Skeletal muscle cell (primary cell): Measurements from ENCODE around the gene TNNC2.
"Not testable (repeated sequence)": the region's sequence is repeated elsewhere in the genome, so short reads cannot be mapped to it uniquely, and the experiment has no call there.

Source experiments
- DNase-seq: peaks from one replicate; pipeline ENCODE4 v3.0.0-alpha.2; 2010; ENCODE audit warnings: low read depth
- H3K4me3 ChIP-seq: 2 replicates; pipeline ENCODE4 v1.5.1; 2011; ENCODE audit warnings: low read depth, mild to moderate bottlenecking, control low read depth, low read length, moderate library complexity

TNNC2 gene

DNA sequence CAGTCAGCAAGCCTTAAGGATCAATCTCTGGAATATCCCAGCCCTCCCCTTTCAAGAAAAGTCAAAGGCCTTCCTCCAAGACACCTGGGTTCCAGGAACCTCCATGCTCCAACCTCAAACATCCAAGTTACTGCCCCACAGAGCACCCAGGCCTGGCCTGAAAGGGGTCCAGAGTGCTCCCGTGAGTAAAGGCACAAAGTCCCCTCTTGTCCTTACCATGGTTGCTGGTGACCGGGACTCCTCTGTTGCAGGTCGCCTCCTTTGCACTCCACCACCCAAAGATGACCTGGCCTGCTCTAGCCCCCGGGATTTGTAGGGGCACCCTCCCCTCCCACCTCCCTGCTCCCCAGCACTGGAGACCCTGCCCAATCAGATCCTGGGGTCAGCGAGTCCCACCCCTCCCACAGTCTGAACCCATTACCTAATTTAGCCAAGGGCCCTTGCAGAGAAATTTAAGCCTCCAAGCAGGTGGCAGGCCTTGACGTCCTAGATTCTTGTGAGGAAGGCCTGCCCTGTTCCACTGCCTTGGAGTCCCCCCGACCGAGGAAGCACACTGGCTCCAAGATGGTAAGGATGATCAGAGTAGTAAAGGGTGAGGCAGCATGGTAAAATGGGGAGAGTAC lies at the start of gene TNNC2:
Gene TNNC2, minus strand, starts transcription at position 283 of the 623 bp plus-strand sequence. Its CDS starts 64 bp downstream, at position 219.
- DNase-seq: no peak

DNA sequence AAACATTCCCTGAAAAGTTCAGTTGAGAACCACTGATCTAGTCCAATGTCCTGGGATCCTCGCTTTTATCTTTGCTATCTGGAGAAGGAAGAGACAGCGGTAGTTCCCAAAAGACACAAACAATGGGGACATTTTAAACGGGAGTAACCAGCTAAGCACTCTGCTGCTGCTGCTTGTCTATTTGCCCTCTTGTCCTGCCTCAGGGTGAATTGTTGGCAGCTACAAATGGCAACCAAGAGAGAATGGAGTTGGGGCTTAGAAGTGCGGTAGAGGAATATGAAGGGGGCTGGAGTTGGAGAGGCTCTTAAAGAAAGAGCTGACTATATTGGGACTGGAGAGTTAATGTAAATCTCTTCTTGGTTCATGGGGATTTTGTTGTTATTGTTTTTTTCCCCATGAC lies 47.5 kb upstream of the TNNC2 start:
- no peak overlapping the region for H3K4me3 ChIP-seq
- no peak for DNase-seq

More for the DNA sequence above, at the start of gene TNNC2:
- no peak within 1 kb of the TSS for H3K4me3 ChIP-seq

DNA sequence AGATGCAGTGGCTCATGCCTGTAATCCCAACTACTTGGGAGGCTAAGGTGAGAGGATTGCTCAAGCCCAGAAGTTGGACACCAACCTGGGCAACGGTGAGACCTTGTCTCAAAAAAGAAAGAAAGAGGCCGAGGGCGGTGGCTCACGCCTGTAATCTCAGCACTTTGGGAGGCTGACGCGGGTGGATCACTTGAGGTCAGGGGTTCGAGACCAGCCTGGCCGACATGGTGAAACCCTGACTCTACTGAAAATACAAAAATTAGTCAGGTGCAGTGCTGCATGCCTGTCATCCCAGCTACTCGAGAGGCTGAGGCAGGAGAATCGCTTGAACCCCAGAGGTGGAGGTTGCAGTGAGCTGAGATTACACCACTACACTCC lies 47.0 kb upstream of the TNNC2 start:
- not testable (repeated sequence) for DNase-seq, H3K4me3 ChIP-seq

DNA sequence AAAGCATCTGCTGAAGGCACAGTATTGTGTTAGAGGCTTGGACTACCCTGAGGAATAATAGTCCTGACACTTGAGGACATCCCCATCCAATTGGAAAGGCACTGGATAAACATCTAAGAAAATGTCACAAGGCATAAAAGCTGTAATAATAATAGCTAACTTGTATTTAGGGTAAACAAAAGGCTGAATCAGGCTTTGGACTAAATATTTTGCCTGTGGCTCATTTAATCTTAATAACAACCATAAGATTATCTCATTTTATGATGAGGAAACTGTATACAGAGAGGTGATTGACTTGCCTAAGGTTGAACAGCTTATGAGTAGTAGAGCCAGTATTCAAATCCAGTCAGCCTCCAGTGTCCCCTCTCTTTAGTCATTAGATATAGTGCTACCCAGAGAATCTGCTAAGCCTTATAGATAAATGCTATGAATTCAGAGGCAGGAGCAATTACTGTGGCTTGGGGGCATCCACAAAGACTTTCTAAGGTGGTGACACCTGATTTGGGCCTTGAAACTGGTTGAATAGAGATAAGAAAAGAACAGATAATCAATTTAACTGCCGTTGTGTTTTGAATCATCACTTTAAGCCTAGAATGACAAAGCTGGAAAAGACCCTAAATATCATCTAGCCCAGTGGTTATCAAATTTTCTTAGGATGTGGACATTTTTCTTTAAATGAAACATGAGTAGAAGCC lies 46.4 kb upstream of the TNNC2 start:
- no peak overlapping the region for H3K4me3 ChIP-seq
- DNase-seq: no peak

DNA sequence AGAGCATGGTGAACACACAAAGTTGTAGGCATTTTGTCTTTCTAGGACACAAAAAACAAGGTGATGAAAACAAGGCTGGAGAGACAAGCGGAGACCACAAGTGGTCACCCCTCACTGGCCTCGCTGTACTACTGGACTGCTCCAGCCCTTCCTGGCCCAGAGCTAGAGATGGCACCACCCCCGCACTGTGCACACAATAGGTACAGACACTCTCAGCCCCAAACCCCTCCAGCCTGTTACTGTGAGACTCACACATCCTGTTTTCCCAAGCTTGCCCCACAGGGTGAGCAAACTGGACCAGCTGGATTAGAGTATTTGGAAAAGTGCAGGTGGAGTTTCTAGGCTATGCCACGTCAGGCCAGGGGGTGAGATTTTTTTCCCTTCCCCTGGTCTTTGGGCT lies 45.5 kb upstream of the TNNC2 start:
- H3K4me3 ChIP-seq: no peak overlapping the region
- no peak for DNase-seq

DNA sequence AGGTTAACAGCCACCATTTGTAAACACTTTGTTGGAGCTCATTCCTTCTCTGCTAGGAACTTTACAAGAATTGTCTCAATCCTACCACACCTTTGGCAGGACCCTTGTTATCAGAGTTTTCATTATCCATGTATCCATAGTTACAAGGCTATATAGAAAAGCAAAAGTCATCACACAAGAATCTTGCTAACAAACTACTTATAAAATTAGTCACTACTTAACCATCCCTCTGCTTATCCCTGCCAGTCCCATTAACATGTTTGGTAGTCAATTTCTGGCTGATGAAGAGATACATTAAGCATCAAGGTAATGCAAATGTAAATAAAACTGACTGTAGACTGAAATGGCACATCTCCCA lies 40.7 kb upstream of the TNNC2 start:
- no peak overlapping the region for H3K4me3 ChIP-seq
- DNase-seq: no peak

DNA sequence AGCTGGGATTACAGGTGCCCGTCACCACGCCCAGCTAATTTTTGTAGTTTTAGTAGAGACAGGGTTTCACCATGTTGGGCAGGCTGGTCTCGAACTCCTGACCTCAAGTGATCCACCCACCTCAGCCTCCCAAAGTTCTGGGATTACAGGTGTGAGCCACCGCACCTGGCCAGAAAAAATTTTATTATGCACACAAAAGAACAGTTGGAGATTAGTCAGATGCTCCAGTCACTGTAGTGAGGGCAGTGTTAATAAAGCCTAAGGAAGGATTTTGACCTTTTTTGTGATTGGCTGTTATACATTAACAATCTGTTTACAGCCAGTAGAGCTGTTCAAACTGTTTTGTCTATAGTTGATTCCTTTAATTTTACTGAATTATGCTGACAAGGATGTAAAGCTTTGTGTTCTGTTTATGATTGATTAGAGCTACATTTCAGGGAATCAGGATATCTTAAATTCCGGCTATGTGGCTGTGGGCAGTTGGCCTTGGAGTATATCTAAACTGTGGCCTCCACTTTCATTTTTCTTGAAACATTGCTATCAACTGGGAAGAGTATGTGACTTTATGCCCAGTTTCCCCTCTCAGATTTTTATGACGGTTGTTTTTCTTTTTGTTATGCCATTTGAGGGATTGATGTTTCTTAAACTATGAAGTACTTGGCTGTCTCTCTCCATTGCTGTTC lies 40.2 kb upstream of the TNNC2 start:
- no peak overlapping the region for H3K4me3 ChIP-seq
- DNase-seq: no peak

DNA sequence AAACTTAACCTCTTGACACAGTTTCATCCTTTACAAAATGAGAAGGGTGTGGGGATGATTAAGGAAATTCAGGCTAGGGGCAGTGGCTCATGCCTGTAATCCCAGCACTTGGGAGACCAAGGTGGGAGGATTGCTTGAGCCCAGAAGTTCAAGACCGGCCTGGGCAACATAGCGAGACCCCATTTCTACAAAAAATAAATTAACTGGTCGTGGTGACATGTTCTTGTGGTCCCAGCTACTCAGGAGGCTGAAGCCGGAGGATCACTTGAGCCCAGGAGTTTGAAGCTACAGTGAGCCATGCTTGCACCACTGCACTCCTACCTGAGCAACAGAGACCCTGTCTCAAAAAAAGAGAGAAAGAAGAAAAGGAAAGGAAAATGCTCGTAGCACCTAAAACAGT lies 39.3 kb upstream of the TNNC2 start:
- H3K4me3 ChIP-seq: no peak overlapping the region
- no peak for DNase-seq

DNA sequence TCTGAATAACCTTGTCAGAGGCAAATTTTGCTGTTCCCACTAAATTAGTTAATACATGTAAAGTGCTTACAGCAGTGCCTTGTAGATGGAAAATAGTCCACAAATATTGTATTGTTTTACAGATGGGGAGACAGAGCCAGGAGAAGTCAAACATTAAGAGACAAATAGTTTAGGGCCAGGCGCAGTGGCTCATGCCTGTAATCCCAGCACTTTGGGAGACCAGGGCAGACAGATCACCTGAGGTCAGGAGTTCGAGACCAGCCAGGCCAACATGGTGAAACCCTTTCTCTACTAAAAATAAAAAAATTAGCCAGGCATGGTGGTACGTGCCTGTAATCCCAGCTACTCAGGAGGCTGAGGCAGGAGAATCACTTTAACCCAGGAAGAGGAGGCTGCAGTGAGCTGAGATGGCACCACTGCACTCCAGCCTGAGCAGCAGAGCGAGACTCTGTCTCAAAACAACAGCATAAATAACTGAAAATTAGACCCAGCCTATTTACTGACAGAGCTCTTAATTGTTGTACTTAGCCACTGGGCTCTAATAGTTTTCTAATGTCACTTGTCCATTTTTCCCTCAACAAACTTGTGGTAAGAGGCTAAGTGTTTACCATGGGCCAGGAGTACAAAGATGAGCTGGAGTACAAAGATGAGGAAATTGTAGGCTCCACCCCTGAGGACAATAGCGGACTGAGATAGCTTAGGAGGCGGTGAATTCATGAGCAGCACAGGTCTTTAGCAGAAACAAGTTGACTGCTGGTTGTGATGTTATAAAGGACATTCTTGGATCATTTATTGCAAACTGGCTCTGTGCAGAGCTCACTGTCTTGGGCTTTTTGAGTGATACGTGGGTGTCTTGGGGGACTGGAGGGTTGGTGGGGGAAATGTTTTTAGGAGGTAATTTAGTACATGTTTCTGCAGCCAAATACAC lies 36.7 kb upstream of the TNNC2 start:
- no peak for DNase-seq

DNA sequence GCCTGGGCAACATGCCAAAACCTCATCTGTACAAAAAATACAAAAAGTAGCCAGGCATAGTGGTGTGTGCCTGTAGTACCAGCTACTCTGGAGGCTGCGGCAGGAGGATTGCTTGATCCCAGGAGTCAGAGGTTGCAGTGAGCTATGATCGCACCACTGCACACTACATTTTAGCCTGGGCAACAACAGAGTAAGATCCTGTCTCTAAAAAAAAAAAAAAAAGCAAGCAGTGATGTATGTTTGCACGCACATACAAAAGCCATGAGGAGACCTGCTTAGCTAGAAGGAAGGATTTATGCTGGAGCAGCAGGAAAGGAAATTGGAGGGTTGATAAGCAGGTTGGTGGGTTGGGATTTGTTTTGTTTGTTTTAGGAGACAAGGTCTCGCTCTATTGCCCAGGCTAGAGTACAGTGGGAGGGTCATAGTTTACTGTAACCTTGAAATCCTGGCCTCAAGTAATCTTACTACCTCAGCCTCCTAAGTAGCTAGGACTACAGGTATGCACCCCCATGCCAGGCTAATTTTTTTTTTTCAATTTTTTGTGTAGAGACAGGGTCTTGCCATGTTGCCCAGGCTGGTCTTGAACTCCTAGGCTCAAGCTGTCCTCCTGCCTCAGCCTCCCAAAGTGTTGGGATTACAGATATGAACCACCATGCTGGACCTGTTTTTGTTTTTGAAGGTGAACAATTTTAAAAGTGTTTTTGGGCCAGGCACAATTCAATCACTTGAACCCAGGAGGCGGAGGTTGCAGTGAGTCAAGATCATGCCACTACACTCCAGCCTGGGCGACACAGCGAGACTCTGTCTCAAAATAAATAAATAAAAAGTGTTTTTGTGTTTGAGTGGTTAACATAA lies 34.3 kb upstream of the TNNC2 start:
- DNase-seq: no peak
- no peak overlapping the region for H3K4me3 ChIP-seq

More for the DNA sequence above, 36.7 kb upstream of the TNNC2 start:
- H3K4me3 ChIP-seq: no peak overlapping the region

DNA sequence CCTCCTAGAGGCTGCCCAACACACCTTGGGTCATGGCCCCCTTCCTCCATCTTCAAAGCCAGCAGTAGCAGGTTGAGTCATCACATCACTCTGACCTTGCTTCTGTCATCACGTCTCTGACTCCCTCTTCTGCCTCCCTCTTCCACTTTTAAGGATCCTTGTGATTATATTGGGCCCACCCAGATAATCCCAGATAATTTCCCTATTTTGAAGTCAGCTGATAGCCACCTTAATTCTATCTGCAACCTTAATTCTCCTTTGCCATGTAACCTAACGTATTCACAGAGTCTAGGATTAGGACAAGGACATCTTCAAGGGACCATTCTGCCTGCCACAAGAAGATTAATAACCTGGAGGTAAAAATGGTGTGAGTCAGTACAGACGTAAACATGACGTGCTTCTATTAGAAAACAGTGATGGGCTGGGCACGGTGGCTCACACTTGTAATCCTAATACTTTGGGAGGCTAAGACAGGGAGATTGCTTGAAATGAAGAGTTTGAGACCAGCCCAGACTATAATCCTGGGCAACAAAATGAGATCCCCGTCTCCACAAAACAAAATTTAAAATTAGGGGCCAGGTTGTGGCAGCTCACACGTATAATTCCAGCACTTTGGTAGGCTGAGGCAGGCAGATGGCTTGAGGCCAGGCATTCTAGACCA lies 33.6 kb upstream of the TNNC2 start:
- H3K4me3 ChIP-seq: no peak overlapping the region
- DNase-seq: no peak

DNA sequence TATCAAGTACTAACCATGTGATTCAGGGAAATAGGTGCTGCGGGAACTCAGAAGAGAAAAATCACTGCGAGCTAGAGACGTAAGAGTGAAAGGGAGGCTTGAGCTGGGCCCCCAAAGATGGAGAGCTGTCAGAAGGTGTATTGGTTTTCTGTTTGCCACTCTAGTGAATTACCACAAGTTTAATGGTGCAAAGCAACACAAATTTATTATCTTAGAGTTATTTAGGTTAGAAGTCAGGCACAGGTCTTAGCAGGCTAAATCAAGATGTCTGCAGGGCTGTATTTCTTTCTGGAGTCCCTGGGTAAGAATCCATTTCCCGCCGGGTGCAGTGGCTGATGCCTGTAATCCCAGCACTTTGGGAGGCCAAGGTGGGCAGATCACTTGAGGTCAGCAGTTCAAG lies 32.8 kb upstream of the TNNC2 start:
- H3K4me3 ChIP-seq: no peak overlapping the region
- no peak for DNase-seq

DNA sequence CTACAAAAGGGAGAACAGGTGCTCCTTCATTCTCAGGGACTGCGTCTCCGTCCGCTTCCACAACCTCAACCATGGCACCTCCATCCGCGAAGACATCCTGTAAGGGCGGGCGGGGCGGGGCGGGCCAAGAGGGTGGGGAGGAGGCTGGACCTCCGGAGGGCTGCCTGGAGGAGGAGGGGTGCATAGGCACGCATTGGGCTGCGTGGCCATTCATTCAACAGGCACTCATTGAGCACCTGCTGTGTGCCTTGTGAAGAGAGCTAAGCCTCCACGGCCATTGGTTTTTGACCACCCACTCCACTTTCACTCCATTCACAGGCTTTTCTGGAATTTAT lies 30.7 kb upstream of the TNNC2 start:
- DNase-seq: no peak
- peak overlapping the region; percentile 90 for H3K4me3 ChIP-seq

DNA sequence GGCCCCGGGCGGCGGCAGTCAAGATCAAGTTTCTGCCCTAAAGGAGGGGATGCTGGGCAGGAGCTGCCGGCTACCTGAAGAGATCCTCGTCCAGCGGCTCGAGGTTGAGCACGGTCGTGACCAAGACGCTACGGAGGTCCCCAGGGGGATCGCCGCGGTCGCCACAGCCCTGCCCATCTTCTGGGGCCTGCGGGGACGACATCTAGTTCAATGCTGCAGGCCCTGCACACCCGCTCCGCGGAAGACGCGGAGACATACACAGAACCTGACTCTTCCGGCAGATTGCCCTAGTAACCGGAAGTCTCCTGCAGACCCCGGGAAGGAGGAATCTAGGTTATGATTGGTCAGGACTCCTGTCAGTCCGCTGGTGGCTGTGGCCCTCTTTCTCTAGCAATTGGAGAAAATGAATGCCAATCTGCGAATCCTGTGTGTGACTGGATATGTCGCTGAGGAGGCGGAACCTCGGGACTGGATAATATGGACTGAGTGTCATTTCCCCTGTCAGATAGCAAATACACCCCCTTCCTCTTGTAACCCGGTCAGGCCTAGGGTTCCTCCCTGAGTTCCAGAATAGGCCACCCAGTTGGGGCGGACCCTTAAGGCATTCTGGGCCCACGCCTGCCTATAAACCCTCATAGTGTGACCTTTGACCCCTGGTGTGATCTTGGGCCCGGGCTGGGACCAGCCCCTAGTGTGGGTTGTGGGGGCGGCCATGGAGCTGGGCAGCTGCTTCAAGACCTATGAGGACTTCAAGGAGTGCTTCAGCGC lies 30.2 kb upstream of the TNNC2 start, which contains the start of the genes ACOT8 and ZSWIM3:
Gene ACOT8, minus strand, starts transcription at position 279 of the 768 bp plus-strand sequence. Its CDS starts 77 bp downstream, at position 202.
Gene ZSWIM3, plus strand, starts transcription at position 501 of the 768 bp plus-strand sequence. Its CDS starts 212 bp downstream, at position 713.
- peak within 1 kb of the TSS; percentile 90 for H3K4me3 ChIP-seq
- DNase-seq: peak; percentile 100

DNA sequence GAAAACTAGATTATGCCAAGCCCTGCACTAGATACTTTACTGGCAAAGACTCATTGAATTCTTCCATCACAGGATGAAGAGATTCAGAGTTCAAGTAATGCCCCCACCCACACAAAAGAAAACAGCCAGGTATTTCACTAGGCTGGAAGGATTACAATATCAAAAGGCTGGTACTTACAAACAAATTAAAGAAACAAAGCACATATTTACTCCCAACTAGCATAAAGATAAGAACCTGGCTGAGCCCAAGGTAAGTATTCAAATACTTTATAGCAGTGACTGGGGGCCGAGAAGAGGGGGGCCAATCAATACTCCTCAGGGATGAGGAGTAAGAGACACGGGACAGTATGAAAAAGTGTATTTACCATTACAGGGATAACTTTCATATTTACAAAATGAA lies 26.4 kb upstream of the TNNC2 start:
- no peak for DNase-seq
- no peak overlapping the region for H3K4me3 ChIP-seq

DNA sequence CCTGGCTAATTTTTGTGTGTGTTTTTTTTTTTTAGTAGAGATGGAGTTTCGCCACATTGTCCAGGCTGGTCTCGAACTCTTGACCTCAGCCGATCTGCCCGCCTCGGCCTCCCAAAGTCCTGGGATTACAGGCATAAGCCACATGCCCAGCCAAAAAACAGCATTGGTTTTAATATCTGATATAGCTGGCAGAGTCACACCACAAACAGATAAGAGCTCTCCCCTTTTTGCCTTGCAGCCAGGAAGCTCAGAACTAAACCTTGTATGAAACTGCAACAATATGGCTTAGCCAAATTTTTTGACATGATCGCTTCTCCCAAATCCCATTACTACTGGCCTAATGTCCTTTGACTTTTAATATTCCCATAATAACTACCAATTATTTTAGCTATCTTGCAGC lies 25.2 kb upstream of the TNNC2 start:
- H3K4me3 ChIP-seq: no peak overlapping the region

DNA sequence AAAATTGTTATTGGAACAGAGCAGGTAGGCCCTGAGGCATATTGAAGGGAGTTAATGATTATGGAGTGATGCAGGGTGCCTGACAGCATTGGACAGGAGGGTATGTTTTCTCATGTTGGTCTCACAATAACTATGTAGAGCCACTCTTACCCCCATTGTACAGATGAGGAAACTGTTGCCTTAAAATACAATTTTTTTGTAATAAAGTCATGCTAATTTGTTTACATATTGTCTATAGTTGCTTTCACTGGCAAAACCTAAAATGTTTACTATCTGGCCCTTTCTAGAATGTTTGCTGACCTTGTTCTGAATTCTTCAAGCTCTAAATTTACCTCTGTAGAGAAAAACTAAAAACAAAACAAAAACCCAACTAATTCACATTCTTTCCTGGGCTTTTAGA lies 24.4 kb upstream of the TNNC2 start:
- no peak for DNase-seq
- H3K4me3 ChIP-seq: no peak overlapping the region

More for the DNA sequence above, 25.2 kb upstream of the TNNC2 start:
- no peak for DNase-seq

DNA sequence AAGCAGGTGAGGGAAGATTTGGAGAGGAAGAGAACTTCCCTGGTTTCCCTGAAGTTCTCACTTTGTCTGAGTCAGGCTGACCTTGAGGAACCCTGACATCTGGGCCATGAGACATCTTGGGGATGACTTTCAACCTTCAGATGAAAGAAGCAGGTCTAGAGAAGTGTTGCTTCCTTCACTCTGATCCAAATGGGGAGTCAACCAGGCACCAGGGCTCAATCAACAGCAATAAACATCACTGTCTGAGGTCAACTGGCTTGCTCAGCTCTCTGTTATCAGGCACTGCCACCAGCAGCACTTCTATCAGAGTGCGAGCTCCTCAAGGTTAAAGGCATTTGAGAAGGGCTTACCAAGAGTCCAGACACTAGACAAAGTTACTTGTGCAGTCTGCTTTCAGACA lies 23.8 kb upstream of the TNNC2 start:
- no peak overlapping the region for H3K4me3 ChIP-seq
- DNase-seq: no peak
